ENCODE data around the gene FGF12. TPM values are rescaled to one million over a fixed set of nuclear protein-coding genes. Genes with fewer than 3 reads are reported as not detected.

Gene FGF12
- total and polyA plus RNA-seq, 2 experiments from 2014 or later, result 6.0 to 14.3 TPM

GRCh38 chr3:192482391-192482790 lies 244.9 kb downstream of the FGF12 start:
- Mint-ChIP-seq H3K4me3 (no peak overlapping the region), H3K36me3 (ENCODE audit: low read depth) (no peaks in the 10 kb centered on the region), H3K4me1 (no peaks in the 10 kb centered on the region), H3K9me3 (no peaks in the 10 kb centered on the region), H3K27me3 (ENCODE audit: insufficient read depth, low read depth, poor library complexity) (peaks cover 2% of the 10 kb centered on the region), H3K27ac (no peak overlapping the region)
- no peaks in the 10 kb centered on the region for H3K9me2 ChIP-seq (ENCODE audit: insufficient read depth)
- H2AFZ ChIP-seq, result no peak overlapping the region
- H3K4me3 ChIP-seq, result no peak overlapping the region
- H3K79me2 ChIP-seq (replicated peaks; ENCODE audit: insufficient read depth), result no peaks in the 10 kb centered on the region
- H3K4me1 ChIP-seq (ENCODE audit: insufficient read depth), result no peaks in the 10 kb centered on the region
- DNase-seq (ENCODE audit: low spot score) (no peak), ATAC-seq (no peak)
- no peaks in the 10 kb centered on the region for H4K20me1 ChIP-seq (replicated peaks; ENCODE audit: insufficient read depth)
- TF ChIP-seq ZNF114 (CRISPR knock-in tag; IDR thresholded peaks at IDR 0.05) (no peak), EZH2phosphoT487 (IDR thresholded peaks at IDR 0.05; ENCODE audit: unreplicated experiment) (no peak), CREB1 (CRISPR knock-in tag; IDR thresholded peaks at IDR 0.05; ENCODE audit: low read depth) (no peak), JUNB (IDR thresholded peaks at IDR 0.05; ENCODE audit: unreplicated experiment) (no peak), EZH2 (IDR thresholded peaks at IDR 0.05; ENCODE audit: low read depth, unreplicated experiment) (no peak), REST (IDR thresholded peaks at IDR 0.05; ENCODE audit: unreplicated experiment) (no peak), ZNF331 (CRISPR knock-in tag; IDR thresholded peaks at IDR 0.05; ENCODE audit: low read depth) (no peak)
- no peak overlapping the region for H3K27ac ChIP-seq (ENCODE audit: low read depth)
- no peaks in the 10 kb centered on the region for H3K36me3 ChIP-seq (ENCODE audit: insufficient read depth)
- H3K4me2 ChIP-seq, result no peak overlapping the region
- no peaks in the 10 kb centered on the region for H3F3A ChIP-seq (replicated peaks; ENCODE audit: low read depth)
- H3K27me3 ChIP-seq (ENCODE audit: insufficient read depth), result no peaks in the 10 kb centered on the region

GRCh38 chr3:192481638-192482037 lies 245.7 kb downstream of the FGF12 start:
- Histone ChIP-seq H3K79me2 (replicated peaks; ENCODE audit: insufficient read depth) (no peaks in the 10 kb centered on the region), H3K9me2 (ENCODE audit: insufficient read depth) (no peaks in the 10 kb centered on the region), H3K27ac (ENCODE audit: low read depth) (no peak overlapping the region), H2AFZ (no peak overlapping the region), H3K4me1 (ENCODE audit: insufficient read depth) (no peaks in the 10 kb centered on the region), H3K4me3 (no peak overlapping the region), H3K4me2 (no peak overlapping the region), H3K27me3 (ENCODE audit: insufficient read depth) (no peaks in the 10 kb centered on the region), H4K20me1 (replicated peaks; ENCODE audit: insufficient read depth) (no peaks in the 10 kb centered on the region), H3F3A (replicated peaks; ENCODE audit: low read depth) (no peaks in the 10 kb centered on the region), H3K36me3 (ENCODE audit: insufficient read depth) (no peaks in the 10 kb centered on the region)
- H3K36me3 Mint-ChIP-seq (ENCODE audit: low read depth), result no peaks in the 10 kb centered on the region
- DNase-seq (ENCODE audit: low spot score) (no peak), ATAC-seq (no peak)
- no peaks in the 10 kb centered on the region for H3K4me1 Mint-ChIP-seq
- H3K27me3 Mint-ChIP-seq (ENCODE audit: insufficient read depth, low read depth, poor library complexity), result peaks cover 2% of the 10 kb centered on the region
- no peak overlapping the region for H3K4me3 Mint-ChIP-seq
- H3K9me3 Mint-ChIP-seq, result no peaks in the 10 kb centered on the region
- no peak overlapping the region for H3K27ac Mint-ChIP-seq
- TF ChIP-seq CREB1 (CRISPR knock-in tag; IDR thresholded peaks at IDR 0.05; ENCODE audit: low read depth), result no peak
